Testis (tissue), 3 donors: Measurements from ENCODE around the gene C22orf31. TPM values are rescaled to one million over a fixed set of nuclear protein-coding genes. Genes with fewer than 3 reads are reported as not detected.

Experiments used
- DNase-seq: peaks from one replicate; pipeline ENCODE4 v3.0.0-alpha.2; 2019
- H3K27ac ChIP-seq, 2 donors: fragments of 200-600 bp; sonication (generic); one replicate each; pipeline ENCODE4 v1.5.1; 2019
- H3K27me3 ChIP-seq: fragments of 200-600 bp; sonication (generic); one replicate; pipeline ENCODE4 v1.5.1; 2019
- H3K36me3 ChIP-seq: fragments of 200-600 bp; sonication (generic); one replicate; pipeline ENCODE4 v1.5.1; 2017; ENCODE audit warnings: low read depth; ENCODE audit errors: missing control alignments
- H3K4me1 ChIP-seq: fragments of 200-600 bp; sonication (generic); one replicate; pipeline ENCODE4 v1.5.1; 2019
- H3K4me3 ChIP-seq, 2 donors: fragments of 200-600 bp; sonication (generic); one replicate each; pipeline ENCODE4 v1.5.1; 2017 to 2019
- H3K9me3 ChIP-seq: fragments of 200-600 bp; sonication (generic); one replicate; pipeline ENCODE4 v1.5.1; 2017
- CTCF ChIP-seq, 3 experiments: fragments of 450-650 bp in 2 of 3; fragments of 200-600 bp in 1 of 3; sonication (generic) in 1 of 3; IDR thresholded peaks; one replicate each; pipeline ENCODE4 v1.5.1; 2016 to 2019; ENCODE audit warnings: antibody characterized with exemption in 3 of 3, mild to moderate bottlenecking in 2 of 3, moderate library complexity in 1 of 3
- POLR2A ChIP-seq: fragments of 450-650 bp; IDR thresholded peaks from one replicate; pipeline ENCODE4 v1.6.1; 2017; ENCODE audit warnings: antibody characterized with exemption, mild to moderate bottlenecking, moderate library complexity
- WGBS, 2 donors: methylation state at CpG; one replicate each; pipeline ENCODE4 v1.1.5; 2018; 5-methylcytosine and 5-hydroxymethylcytosine counted together
- intact Hi-C: fragments of 100-400 bp; cut with DNase I; formaldehyde crosslinking; loops from one replicate; pipeline ENCODE4 v1.15.1; 2023; ENCODE audit warnings: low total_unique reads
- polyA plus RNA-seq: library from polyadenylated mRNA; stranded (reverse); fragments of 350-450 nt; fragmentation: Illumina TruSeq; extraction: RNeasy Lipid Tissue Mini Kit (QIAGEN cat#74804); gene quantifications from one replicate; pipeline ENCODE4 v1.2.3, GENCODE V29; 2014; ENCODE audit warnings: low read depth, low replicate concordance; ENCODE audit not compliant: insufficient read depth
- total RNA-seq, 2 donors: library from RNA; depleted of rRNA; stranded (reverse); fragments of >200 nt; gene quantifications; one replicate each; pipeline ENCODE4 v1.2.3, GENCODE V29; 2016

Gene C22orf31
- total and polyA plus RNA-seq, 3 donors from 2014 or later = 1.8 to 10.9 (median 4.5) TPM

GRCh38 chr22:29029202-29030000 lies 32.2 kb downstream of the C22orf31 start:
- intact Hi-C loops = no loop called here
- H3K4me3 ChIP-seq = no peak overlapping the region

GRCh38 chr22:29028468-29028867 lies 33.2 kb downstream of the C22orf31 start:
- H3K36me3 ChIP-seq = no peaks in the 10 kb centered on the region
- no peak overlapping the region for H3K4me3 ChIP-seq
- H3K27me3 ChIP-seq = no peaks in the 10 kb centered on the region
- WGBS, 2 donors = 89 to 92% methylated on average over 4 of the region's 4 CpGs
- no peak overlapping the region for H3K27ac ChIP-seq
- intact Hi-C loops = no loop called here
- TF ChIP-seq CTCF (IDR thresholded peaks at IDR 0.05) (no peak), POLR2A (no peak)
- no peaks in the 10 kb centered on the region for H3K9me3 ChIP-seq
- H3K4me1 ChIP-seq = peaks cover 26% of the 10 kb centered on the region
- DNase-seq = no peak

More at GRCh38 chr22:29029202-29030000, 32.2 kb downstream of the C22orf31 start:
- Histone ChIP-seq H3K4me1 (peaks cover 26% of the 10 kb centered on the region), H3K36me3 (no peaks in the 10 kb centered on the region), H3K9me3 (no peaks in the 10 kb centered on the region), H3K27me3 (no peaks in the 10 kb centered on the region), H3K27ac (no peak overlapping the region)
- TF ChIP-seq POLR2A (no peak), CTCF (IDR thresholded peaks at IDR 0.05) (no peak)
- no peak for DNase-seq
- 81 to 87% methylated on average over 9 of the region's 9 CpGs for WGBS, 2 donors

- Histone ChIP-seq H3K4me3 (no peak overlapping the region), H3K4me1 (peaks cover 13% of the 10 kb centered on the region), H3K9me3 (no peaks in the 10 kb centered on the region), H3K27ac (no peak overlapping the region), H3K36me3 (no peaks in the 10 kb centered on the region), H3K27me3 (no peaks in the 10 kb centered on the region)
- intact Hi-C loops = no loop called here
- DNase-seq = no peak
- 92 to 93% methylated on average over 3 of the region's 3 CpGs for WGBS, 2 donors
- TF ChIP-seq POLR2A (no peak), CTCF (IDR thresholded peaks at IDR 0.05) (no peak)
These were observed 35.1 kb downstream of the C22orf31 start for GRCh38 chr22:29026579-29026978.

- TF ChIP-seq POLR2A = no peak
- no peak for TF ChIP-seq CTCF (IDR thresholded peaks at IDR 0.05)
- WGBS, 2 donors = 68 to 71% methylated on average over 3 of the region's 3 CpGs
- DNase-seq = no peak
- Histone ChIP-seq H3K27me3 (no peaks in the 10 kb centered on the region), H3K4me3 (no peak overlapping the region), H3K36me3 (no peaks in the 10 kb centered on the region), H3K4me1 (no peaks in the 10 kb centered on the region), H3K9me3 (no peaks in the 10 kb centered on the region), H3K27ac (no peak overlapping the region)
- intact Hi-C loops = no loop called here
These were observed 38.3 kb downstream of the C22orf31 start for GRCh38 chr22:29023172-29023796.
